Esophagus muscularis mucosa (tissue), 4 donors: ENCODE data around the gene EHD1. TPM values are rescaled to one million over a fixed set of nuclear protein-coding genes. Genes with fewer than 3 reads are reported as not detected.

Experiments
- DNase-seq: peaks from one replicate; pipeline ENCODE4 v3.0.0-alpha.2; 2017; ENCODE audit errors: extremely low spot score
- H3K27ac ChIP-seq, 4 donors: fragments of 200-600 bp; sonication (generic); replicated peaks in 1 of 4; 1 replicate in 3 of 4; 2 replicates in 1 of 4; pipeline ENCODE4 v1.5.1; 2016 to 2019; ENCODE audit warnings: mild to moderate bottlenecking in 1 of 4
- H3K27me3 ChIP-seq, 4 donors: fragments of 200-600 bp; sonication (generic); one replicate each; pipeline versions ENCODE4 v1.5.1 to v1.6.0; 2016 to 2019
- H3K36me3 ChIP-seq, 4 donors: fragments of 200-600 bp; sonication (generic); one replicate each; pipeline ENCODE4 v1.5.1; 2016 to 2019
- H3K4me1 ChIP-seq, 4 donors: fragments of 200-600 bp; sonication (generic); one replicate each; pipeline ENCODE4 v1.5.1; 2016 to 2019
- H3K4me3 ChIP-seq, 4 donors: fragments of 200-600 bp; sonication (generic); 1 replicate in 2 of 4; 2 replicates in 2 of 4; pipeline ENCODE4 v1.5.1; 2016 to 2019; ENCODE audit warnings: mild to moderate bottlenecking in 4 of 4, moderate library complexity in 1 of 4
- H3K9me3 ChIP-seq, 4 donors: fragments of 200-600 bp; sonication (generic); 1 replicate in 3 of 4; 2 replicates in 1 of 4; pipeline ENCODE4 v1.5.1; 2016 to 2019
- CTCF ChIP-seq, 3 experiments: fragments of 200-600 bp in 2 of 3; fragments of 450-650 bp in 1 of 3; sonication (generic) in 2 of 3; IDR thresholded peaks; one replicate each; pipeline ENCODE4 v1.5.1; 2017 to 2019; ENCODE audit warnings: antibody characterized with exemption in 3 of 3, mild to moderate bottlenecking in 2 of 3, moderate library complexity in 1 of 3
- EP300 ChIP-seq: sonication (generic); formaldehyde crosslinking; IDR thresholded peaks from one replicate; pipeline ENCODE4 v1.6.1; 2017; ENCODE audit warnings: antibody characterized with exemption
- POLR2A ChIP-seq: fragments of 450-650 bp; IDR thresholded peaks from one replicate; pipeline ENCODE4 v1.6.1; 2017; ENCODE audit warnings: antibody characterized with exemption, moderate library complexity, mild to moderate bottlenecking, low read depth
- POLR2AphosphoS5 ChIP-seq, 2 donors: sonication (generic); formaldehyde crosslinking; IDR thresholded peaks; one replicate each; pipeline ENCODE4 v1.6.1; 2017; ENCODE audit warnings: antibody characterized with exemption in 2 of 2
- WGBS: methylation state at CpG from one replicate; pipeline ENCODE4 v1.1.5; 2018; 5-methylcytosine and 5-hydroxymethylcytosine counted together
- intact Hi-C: fragments of 100-400 bp; cut with DNase I; formaldehyde crosslinking; loops from one replicate; pipeline ENCODE4 v1.15.1; 2023
- total RNA-seq, 4 donors: library from RNA; depleted of rRNA; stranded (reverse); fragments of >200 nt; gene quantifications; one replicate each; pipeline versions ENCODE4 v1.1.0 to v1.2.1, GENCODE V29; 2016

EHD1 gene
- total RNA-seq, 4 donors from 2014 or later: 57.0 to 193 (median 104) TPM

DNA sequence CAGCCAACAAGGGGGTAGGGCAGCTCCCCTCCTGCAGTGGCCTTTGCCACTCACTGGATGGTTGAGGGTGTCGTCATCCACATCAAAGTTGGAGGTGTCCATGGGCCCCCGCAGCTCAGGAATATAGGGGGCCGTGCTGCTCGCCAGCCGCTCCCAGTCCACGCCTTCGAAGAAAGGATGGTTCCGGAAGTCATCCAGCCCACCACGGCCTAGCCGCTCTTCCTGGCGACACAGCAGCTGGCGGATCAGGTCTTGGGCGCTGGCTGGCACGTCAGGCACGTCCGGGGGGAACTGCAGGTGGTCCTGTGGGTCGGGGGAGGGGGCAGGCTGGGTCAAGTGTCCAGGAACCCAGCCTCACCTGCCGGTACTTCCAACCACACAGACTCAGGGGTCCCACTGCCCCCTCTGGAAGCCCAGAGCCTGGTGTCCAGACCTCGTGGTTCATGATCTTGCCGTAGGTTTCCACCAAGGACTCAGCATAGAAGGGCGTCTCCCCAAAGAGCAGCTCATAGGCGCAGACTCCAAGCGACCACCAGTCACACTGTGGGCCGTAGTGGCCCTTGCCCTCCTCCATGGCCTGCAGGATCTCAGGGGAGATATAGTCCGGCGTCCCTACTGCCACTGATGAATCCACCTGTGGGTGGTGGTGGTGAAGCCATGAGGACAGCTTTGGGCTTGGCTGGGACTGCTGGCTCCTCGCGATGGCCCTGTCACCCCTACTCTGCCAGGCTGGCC is 39.7 kb downstream of the EHD1 start:
- no peaks in the 10 kb centered on the region for H3K4me1 ChIP-seq
- intact Hi-C loops: no loop called here
- no peak overlapping the region for H3K27ac ChIP-seq
- 93% methylated on average over 19 of the region's 28 CpGs for WGBS
- H3K36me3 ChIP-seq: no peaks in the 10 kb centered on the region
- H3K4me3 ChIP-seq: no peak overlapping the region
- no peak for DNase-seq
- no peaks in the 10 kb centered on the region for H3K9me3 ChIP-seq
- TF ChIP-seq POLR2A: no peak
- no peak for TF ChIP-seq EP300
- TF ChIP-seq POLR2AphosphoS5 (IDR thresholded peaks at IDR 0.05): no peak
- no peak for TF ChIP-seq CTCF (IDR thresholded peaks at IDR 0.05)
- H3K27me3 ChIP-seq: no peaks in the 10 kb centered on the region

- Histone ChIP-seq H3K27me3 (no peaks in the 10 kb centered on the region), H3K9me3 (no peaks in the 10 kb centered on the region), H3K4me1 (no peaks in the 10 kb centered on the region), H3K27ac (no peak overlapping the region), H3K4me3 (no peak overlapping the region), H3K36me3 (no peaks in the 10 kb centered on the region)
- TF ChIP-seq CTCF (IDR thresholded peaks at IDR 0.05) (no peak), POLR2A (no peak), POLR2AphosphoS5 (IDR thresholded peaks at IDR 0.05) (no peak), EP300 (no peak)
- DNase-seq: no peak
- intact Hi-C loops: no loop called here
- WGBS: 89% methylated on average over 6 of the region's 10 CpGs
Measured at GRCh38 chr11:64837887-64838351, 40.5 kb downstream of the EHD1 start.

GRCh38 chr11:64836448-64837072 is 41.9 kb downstream of the EHD1 start:
- Histone ChIP-seq H3K27me3 (no peaks in the 10 kb centered on the region), H3K36me3 (no peaks in the 10 kb centered on the region), H3K4me3 (no peak overlapping the region), H3K27ac (no peak overlapping the region), H3K9me3 (no peaks in the 10 kb centered on the region), H3K4me1 (no peaks in the 10 kb centered on the region)
- TF ChIP-seq EP300 (no peak), CTCF (IDR thresholded peaks at IDR 0.05) (no peak), POLR2A (no peak)
- intact Hi-C loops: no loop called here
- WGBS: 90% methylated on average over 3 of the region's 16 CpGs
- no peak for DNase-seq

GRCh38 chr11:64835616-64836447 is 42.6 kb downstream of the EHD1 start:
- Histone ChIP-seq H3K4me3 (no peak overlapping the region), H3K27ac (no peak overlapping the region), H3K9me3 (no peaks in the 10 kb centered on the region), H3K27me3 (no peaks in the 10 kb centered on the region), H3K36me3 (no peaks in the 10 kb centered on the region), H3K4me1 (no peaks in the 10 kb centered on the region)
- 91% methylated on average over 11 of the region's 17 CpGs for WGBS
- no peak for TF ChIP-seq POLR2A
- no peak for TF ChIP-seq CTCF (IDR thresholded peaks at IDR 0.05)
- no peak for TF ChIP-seq EP300
- TF ChIP-seq POLR2AphosphoS5 (IDR thresholded peaks at IDR 0.05): no peak
- intact Hi-C loops: no loop called here
- DNase-seq: no peak
